ENCODE data around the gene KRT12.
"Not testable (repeated sequence)": the region's sequence is repeated elsewhere in the genome, so short reads cannot be mapped to it uniquely, and the experiment has no call there.

KRT12 gene

DNA sequence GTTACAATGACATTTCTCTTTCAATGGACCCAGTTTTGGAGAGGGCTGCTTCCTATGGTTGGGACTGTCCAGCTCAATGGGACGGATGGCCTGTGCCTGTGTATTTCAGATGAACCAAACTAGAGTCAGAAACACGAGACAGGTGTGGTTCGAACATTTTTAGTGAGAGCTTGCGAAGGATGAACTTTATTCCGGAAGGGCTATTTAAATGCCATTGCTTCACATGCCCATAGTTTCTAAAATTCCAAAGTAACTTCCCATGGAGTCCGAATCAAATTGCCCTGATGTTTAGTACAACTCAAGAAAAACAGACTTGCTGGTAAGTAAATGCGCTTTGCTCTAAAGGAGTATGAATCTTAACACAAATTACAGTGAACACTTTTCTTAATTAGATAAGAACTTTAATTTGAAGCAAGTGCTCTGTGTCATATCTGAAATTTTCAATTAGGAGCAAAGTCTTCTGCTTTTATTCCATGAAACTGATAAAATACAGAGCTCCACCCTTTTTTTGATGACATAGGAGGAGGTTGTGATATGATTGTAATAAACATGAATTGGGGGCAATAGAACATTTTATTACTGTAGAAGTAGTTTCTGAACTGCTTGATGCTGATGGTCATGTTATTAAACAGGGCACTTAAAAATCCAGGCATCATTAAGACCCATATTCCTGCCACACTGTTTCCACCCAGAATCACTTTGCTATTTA is 16.8 kb upstream of the KRT12 start:
- no peak for DNase-seq (ENCODE audit: low read depth)

DNA sequence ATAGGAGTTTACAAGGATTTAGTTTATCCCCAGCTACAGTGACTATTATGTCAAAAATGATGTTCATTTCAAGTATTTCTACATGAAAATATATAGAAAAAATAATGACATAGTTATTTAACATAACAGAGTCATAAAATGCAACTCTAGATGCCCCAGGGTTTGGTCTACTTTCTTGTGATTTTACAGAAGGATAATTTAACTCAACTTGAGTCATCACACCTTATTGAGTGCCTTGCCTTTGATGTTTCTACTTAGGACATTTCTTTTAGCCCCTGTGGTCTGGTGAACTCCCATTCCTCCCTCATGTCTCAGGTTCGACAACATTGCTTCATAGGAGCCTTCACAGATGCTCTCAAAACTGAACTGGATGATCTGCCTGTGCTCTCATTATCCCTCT is 16.0 kb upstream of the KRT12 start:
- no peak for DNase-seq (ENCODE audit: low read depth)

DNA sequence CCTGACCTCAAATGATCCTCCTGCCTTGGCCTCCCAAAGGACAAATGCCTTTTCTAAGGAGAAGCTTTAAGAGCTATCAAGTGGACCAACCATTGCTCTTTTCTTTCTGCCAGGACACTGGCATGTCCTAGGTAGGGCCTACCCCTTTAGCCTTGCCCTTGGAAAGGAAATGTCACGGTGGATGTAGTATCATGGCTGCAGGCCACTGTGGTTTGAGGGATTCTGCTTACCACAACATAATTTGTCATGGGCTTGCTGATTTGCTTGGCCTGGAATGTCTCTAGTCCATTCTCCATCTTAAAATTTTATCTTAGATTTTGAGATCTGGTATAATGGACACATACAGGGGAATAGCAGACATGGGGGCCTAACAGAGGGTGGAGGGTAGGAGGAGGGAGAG is 12.0 kb upstream of the KRT12 start:
- no peak for DNase-seq (ENCODE audit: low read depth)

DNA sequence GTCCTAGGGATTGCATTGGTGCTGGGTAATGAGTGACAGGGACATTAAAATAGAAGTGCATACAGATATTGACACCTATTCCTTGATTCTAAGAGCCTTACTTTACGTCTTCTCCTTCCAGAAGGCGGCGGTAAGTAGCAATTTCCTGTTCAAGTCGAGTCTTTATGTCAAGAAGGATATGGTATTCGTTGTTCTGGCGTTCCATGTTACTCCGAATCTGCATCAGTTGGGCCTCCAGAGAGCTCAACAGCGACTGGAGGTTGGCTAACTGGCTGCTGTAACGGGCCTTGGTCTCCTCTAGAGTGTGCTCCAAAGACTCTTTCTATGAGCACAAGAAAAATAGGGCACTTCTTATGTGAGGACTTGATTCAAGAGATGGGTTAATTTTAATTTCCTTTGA is 11.0 kb upstream of the KRT12 start:
- DNase-seq (ENCODE audit: low read depth): no peak

DNA sequence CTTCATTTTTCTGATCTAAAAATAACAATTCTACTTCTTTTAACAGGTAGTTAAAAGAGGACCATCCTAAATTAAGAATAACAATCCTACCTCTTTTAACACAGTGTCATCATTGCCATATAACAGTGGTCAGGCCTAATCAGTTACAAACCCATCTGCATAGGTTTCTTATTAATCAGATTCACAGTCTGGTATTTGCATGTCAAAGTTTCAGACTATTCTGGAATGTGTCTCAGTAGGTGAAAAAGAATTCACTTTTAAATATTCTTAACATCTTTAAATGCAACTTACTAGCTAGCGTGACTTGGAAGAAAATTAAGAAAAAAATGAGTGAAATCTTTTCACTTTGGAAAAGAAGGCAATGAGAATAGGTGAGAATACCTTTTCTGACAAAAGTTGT is 6.8 kb upstream of the KRT12 start:
- DNase-seq (ENCODE audit: low read depth): no peak

DNA sequence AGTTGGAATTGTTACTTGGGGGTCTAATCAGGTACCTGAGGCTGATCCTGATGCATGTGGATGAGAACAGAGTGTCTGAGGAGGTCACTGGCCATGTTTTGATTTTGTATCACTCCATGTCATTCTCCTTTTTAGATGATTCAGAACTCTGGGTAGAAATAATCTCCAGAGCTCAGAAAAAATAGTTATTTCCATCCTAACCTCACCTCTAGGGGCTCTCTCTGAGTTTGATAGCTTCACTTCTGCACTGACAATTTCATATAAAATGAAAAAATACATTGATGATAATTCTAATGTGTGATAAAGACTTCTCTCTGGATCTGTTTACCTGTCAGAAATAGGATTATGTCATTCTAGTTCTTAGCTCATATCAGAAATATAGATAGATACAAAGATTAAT is 6.2 kb upstream of the KRT12 start:
- DNase-seq (ENCODE audit: low read depth): no peak

DNA sequence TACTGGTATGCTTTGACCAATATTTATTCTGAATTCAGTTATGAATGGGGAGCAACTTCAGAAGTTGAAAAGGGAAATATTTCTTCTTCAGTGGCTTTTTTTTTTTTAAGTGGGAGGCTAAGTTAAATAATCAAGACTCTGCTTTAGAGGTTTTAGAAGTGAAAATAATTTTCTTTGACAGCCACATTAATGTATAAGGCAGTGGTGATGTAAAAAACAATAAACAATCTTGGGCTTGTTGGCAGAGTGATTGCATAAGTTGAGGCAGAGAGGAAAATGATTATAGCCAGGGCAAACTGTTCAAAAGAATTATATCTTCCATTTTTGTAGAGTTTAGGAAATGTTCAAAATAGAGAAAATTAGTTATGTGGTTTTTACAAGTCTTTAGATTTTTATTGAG is 5.4 kb upstream of the KRT12 start:
- no peak for DNase-seq (ENCODE audit: low read depth)

DNA sequence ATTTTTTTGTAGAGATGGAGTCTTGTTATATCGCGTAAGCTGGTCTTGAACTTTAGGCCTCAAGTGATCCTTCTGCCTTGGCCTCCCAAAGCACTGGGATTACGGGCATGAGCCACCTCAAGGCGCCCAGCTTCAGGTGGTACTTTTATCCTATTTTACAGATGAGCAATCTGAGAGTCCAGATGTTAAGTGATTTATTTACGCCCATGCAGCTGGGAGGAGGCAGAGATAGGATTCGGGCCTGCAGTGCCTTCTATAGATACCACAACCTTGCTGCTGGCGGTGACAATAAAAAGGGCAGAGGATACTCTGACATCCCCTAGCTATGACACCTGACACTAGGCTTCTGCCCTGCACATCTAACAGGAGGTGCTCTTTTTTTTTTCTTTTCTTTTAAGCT is 4.3 kb upstream of the KRT12 start:
- no peak for DNase-seq (ENCODE audit: low read depth)

DNA sequence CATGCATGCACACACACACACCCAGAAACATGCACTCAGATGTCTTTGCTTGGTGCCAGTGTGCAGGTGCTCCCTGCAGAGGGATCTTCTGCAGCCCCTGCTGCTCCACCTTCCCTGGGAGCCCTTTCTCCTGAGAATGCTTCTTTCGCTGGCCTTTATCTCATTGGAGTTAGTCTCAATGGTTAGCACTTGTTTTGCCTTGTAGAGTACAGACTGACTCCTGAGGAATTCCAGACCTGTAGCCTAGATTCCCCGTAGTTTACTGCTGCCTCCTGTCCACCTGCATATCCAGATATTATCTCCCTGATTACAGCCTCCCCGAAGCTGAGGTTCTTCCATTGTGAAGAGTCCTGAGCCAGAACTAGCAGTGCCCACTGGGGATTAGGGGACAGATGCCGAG is 3.1 kb upstream of the KRT12 start:
- no peak for DNase-seq (ENCODE audit: low read depth)

DNA sequence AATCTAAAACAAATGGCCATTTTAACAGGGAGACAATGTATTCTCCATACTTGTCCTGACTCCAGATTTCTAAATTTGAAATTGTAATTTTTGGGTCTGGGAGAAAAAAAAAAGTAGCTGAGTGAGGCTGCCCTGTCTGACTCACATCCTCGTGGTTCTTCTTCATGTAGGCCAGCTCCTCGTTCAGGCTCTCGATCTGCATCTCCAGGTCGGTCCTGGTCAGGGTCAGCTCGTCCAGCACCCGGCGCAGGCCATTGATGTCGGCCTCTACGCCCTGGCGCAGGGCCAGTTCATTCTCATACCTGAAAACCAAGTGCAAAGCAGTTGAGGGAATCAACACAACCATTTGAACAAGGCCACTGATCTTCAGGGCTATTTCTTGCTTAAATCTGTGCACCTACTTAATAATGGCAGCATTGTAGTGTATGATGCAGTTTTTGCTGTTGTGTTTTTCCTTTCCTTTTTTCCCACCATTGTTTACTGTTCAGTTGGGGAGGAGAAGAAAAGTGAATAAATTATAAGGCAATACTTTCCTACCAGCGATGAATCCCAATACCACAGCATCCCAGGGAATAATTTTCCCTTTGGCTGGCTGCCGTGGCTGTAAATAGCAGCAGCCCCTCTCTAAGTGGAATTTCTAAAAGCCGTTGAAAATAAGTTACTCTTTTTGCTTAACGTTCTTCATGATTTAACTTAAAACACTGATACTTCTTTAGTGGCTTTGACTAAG is 2.2 kb downstream of the KRT12 start:
- DNase-seq (ENCODE audit: low read depth): no peak

DNA sequence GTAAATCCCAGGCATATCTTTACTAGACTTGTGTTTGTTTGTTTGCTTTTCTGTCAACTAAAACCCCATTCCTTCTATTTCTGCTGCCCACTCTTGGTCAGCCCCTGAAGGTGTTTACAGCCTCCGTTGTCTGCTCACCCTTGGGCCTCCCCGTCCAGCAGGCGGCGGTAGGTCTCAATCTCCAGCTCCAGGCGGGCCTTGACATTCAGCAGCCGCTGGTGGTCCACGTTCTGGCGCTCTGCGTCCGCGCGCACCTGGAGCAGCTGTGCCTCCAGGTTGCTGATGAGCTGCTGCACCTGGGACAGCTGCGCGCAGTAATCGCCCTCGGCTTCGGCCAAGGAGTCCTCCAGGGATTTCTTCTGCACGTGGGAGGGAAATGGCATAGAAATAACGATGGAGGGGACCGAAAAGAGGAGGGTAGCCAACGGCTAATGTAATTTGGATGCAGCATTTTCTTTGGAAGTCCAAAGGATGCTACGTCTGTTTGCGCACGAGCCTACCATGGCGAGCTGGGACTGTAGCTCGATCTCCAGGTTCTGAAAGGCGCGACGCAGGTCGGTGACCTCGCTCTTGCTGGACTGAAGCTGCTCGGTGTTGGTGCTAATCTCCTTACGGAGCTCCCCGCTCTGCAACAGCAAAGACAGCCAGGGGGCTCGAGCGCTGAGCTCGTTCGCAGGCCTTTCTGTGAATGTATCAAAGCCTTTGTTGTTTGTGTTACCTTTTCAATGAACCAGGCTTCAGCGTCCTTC is 3.9 kb downstream of the KRT12 start:
- DNase-seq (ENCODE audit: low read depth): no peak

DNA sequence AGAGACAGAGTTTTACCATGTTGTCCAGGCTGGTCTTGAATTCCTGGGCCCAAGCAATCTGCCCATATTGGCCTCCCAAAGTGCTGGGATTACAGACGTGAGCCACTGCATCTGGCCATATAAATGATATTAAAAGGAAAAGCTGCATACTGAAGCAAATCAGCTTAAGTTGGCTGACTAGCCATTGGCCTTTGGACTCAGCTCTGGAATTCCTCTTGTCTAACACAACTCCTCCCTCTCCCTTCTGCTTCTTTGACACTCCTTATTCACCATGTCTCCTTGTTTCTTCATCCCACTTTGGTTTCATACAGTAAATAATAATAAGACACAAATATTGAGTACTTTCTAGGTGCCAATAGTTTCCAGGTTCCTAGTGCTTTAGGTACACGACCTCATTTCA is 7.5 kb downstream of the KRT12 start:
- DNase-seq (ENCODE audit: low read depth): no peak

DNA sequence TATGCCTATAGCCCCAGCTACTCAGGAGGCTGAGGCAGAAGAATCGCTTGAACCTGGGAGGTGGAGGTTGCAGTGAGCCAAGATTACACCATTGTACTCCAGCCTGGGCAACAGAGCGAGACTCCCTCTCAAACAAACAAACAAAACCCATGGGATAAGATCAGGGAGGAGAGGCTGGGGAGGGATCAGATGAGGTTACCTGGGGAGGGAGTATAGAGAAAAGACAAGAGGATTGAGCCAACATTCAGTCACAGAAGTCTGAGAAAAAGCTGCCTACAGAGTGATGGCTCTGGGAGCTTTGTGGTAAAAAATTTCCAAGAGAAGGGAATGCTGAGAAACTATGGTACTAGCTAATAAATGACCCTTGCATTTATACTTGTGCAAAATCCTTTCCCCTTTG is 8.4 kb downstream of the KRT12 start:
- DNase-seq (ENCODE audit: low read depth): not testable (repeated sequence)

DNA sequence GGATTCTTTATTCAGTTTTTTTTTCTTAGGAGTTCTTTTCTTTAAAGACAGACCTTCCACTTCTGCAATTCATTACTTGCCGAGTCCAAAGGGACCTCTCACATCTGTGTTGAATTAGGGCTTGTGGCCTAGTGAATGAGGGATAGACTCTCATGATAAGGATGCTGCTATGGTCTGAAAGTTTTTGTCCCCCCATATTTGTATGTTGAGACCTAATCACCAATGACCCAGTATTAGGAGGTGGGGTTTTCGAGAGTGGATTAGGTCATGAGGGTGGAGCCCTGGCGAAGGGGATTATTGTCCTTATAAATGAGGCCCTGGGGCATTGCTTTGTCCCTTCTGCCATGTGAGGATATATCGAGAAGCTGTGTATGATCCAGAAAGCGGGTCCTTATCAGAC is 9.5 kb downstream of the KRT12 start:
- no peak for DNase-seq (ENCODE audit: low read depth)

DNA sequence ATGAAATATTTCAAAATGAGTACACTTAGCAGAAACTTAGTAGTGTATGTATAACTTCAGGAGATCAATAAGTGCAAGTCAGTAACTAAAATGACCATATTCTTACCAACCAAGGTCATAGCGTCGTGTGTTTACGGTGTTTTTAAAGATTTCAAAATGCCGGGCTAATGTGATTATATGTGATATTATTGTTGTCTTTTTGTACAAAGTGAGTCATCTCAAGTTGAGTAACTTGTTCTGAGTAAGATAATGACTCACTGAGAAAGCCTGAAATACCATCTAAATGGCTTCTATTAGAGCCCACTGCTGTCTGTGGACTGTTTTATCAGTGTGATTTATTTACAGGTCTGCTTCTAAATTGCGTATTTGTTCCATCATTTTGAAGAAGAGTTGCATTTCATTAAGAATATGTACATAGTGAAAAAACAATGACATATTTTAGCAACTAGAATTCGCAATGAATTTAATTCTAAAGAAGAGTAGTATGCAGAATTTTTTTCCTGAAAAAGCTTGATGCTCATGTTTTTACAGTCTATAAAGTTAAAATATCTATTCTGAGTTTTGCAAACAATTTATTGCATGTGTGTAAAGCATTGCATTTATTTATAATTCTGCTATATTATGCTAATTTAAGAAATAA is 12.7 kb downstream of the KRT12 start:
- DNase-seq (ENCODE audit: low read depth): no peak

DNA sequence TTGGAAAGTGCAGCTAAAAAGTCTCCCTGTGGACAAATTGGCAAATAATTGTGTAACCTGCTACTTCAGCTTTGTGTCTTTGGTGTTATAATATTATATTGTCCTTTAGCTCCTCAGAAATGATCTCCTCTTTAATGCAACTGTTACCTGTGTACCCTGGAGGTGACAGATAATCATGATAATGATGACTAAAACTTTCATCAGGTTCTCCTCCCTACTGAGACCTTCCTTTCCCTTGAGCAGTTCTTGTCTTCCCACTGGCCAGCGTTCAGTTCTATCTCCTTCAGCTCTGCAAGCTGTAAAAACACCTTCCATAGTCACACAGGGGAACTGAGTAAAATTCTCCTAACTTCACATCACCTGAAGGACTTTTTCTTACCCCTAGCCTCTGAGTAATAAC is 14.7 kb downstream of the KRT12 start:
- DNase-seq (ENCODE audit: low read depth): no peak

DNA sequence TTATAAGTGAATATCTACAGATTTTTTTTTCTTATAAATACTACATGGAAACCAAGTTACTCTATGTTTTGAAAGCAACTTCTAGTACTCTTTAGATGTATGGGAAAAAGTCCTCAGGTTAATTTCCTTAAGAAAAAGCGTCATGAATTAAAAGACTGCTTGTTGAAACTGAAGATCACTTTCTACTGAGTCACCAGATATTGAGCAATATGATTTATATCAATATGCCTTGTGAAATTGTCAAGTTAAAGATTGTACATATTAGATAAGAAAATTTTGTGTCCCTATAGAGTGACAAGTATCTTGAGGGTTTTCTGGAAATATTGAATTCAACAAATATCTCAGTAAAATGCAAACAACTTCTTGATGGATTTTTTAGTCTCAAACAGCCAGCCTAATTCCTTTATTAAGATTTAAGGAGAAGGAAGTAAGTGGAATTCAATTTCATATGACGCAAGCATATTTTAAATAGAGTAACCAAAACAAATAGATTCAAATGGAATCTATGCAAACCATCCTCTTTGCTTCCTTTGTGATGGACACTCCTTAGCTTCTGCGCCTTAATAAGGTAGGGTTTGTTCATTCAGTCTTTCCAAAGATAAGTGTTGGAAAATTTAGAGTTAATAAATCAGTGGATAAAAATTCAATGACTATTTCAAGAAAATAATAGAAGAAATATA is 16.6 kb downstream of the KRT12 start:
- no peak for DNase-seq (ENCODE audit: low read depth)

DNA sequence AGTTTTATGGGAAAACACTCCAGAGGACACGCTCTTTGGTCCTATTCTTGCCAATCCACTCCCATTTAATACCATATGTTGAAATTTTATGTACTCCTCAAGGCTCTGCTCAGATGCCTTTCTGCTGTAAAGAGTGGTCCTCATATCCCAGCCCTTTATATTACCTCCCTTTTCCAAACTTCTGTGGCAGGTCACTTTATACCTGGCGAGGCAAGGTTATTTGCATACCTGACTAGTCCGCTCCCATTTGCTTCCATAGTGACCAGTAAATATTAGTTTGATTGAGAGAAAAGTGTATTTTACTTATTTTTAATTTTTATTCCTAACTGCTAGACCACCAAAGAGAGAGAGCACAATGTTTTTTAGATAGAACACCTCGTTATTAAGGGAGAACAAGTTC is 17.3 kb downstream of the KRT12 start:
- no peak for DNase-seq (ENCODE audit: low read depth)

DNA sequence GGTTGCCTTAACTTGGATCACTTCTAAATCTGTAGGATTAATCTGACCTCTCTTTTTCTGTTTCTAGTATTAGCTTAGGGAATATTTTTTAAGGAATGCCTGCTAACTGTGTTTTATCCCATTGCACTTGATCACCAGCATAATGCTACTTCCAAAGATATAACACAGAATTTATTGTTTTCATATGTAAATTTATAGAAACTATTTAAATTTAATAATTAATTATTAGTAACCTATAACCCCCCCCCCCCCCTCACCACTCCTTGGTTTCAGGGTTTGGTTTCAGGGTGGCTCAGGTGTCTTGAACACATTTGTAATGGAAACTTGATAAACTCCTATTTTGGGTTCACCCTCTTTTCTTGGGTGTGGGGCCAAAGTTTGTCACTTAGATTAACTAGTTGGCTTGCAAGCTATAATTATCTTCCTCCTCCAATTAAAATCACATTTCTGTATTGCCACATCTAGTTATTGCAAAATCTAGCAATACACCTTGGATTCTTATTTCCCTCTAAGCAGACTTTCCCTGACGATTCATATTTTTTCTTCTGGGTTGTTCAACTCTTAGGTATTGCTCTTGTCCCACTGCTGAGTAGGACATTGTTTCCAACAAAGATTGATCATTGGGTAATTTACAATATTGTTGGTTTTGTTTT is 18.3 kb downstream of the KRT12 start:
- no peak for DNase-seq (ENCODE audit: low read depth)

DNA sequence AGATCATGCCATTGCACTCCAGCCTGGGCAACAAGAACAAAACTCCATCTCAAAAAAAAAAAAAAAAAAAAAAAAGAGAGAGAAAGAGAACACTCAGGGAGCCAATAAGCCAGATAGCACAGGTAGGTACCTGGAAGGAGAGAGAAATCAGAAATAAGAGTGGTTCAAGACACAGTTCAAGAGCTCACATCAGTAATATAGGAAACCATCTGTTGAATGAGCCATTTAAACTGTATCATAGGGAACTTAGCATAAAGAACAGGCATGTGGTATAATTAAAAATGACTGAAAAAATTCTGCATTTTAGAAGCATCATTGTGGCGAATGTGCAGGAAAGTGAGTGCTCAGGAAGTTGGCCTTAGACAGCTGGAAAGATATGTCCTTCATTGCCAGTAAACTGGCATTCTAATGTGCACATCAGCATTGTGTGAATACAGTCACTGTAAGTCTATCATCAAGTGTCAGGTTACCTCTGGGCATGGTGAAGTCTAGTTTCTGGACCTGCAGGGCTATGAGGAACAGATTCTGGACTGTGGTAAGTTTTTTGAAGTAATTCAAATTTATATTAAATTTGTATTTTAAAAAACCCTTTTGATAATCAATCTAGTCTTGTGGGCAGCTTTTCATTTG is 20.4 kb downstream of the KRT12 start:
- DNase-seq (ENCODE audit: low read depth): no peak

DNA sequence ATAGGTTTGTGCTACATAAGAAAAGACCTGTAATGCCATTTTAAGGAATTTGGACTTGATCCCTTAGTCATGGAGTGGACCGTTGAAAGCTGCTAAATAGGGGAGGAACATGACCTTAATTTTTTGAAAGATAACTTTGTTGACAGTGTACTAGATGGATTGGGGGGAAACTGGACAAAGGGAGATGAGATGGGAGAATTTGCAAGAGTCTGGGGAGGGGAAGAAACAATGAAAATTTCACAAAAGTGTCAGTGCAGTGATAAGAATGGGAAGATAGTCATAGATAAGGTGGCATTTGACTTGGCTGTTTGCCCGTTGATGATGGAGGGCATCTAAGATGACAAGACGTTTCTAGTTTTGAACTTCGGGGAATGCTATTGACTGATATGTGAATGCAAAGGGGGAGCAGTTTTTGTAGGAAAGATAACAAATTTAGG is 22.3 kb downstream of the KRT12 start:
- no peak for DNase-seq (ENCODE audit: low read depth)

All from stimulated activated CD4-positive, alpha-beta T cell treated with anti-CD3 and anti-CD28 coated beads, Interleukin-2, amount 100 ng/mL, for 4 hours (primary cell).